ENCODE data around the gene DOP1A. TPM values are rescaled to one million over a fixed set of nuclear protein-coding genes. Genes with fewer than 3 reads are reported as not detected.

The DOP1A gene
- total RNA-seq, 1 donor from 2014 or later, result 29.5 TPM

- DNase-seq (ENCODE audit: low read depth) (peak; percentile 56), FAIRE-seq (no peak)
These were observed 2.2 kb downstream of the DOP1A start for GRCh38 chr6:83069633-83070032.

DNA sequence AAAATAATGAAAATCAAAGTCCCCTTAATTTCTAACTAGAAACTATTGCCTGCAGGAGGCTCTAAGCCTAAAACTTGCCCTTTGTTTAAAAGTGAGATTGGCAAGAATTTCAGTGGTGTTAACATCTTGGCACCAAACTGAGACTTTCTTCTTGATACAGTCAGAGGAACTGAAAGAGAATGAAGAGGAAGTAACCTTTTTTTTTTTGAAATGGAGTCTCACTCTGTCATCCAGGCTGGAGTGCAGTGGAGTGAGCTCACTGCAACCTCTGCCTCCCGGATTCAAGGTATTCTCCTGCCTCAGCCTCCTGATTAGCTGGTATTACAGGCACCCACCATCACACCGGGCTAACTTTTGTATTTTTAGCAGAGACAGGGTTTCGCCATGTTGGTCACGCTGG is 3.6 kb downstream of the DOP1A start:
- TF ChIP-seq, protein P1, sequence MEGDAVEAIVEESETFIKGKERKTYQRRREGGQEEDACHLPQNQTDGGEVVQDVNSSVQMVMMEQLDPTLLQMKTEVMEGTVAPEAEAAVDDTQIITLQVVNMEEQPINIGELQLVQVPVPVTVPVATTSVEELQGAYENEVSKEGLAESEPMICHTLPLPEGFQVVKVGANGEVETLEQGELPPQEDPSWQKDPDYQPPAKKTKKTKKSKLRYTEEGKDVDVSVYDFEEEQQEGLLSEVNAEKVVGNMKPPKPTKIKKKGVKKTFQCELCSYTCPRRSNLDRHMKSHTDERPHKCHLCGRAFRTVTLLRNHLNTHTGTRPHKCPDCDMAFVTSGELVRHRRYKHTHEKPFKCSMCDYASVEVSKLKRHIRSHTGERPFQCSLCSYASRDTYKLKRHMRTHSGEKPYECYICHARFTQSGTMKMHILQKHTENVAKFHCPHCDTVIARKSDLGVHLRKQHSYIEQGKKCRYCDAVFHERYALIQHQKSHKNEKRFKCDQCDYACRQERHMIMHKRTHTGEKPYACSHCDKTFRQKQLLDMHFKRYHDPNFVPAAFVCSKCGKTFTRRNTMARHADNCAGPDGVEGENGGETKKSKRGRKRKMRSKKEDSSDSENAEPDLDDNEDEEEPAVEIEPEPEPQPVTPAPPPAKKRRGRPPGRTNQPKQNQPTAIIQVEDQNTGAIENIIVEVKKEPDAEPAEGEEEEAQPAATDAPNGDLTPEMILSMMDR (IDR thresholded peaks at IDR 0.05; ENCODE audit: insufficient read depth, low read length, severe bottlenecking), result no peak
- Histone ChIP-seq H3K36me3 (ENCODE audit: control insufficient read depth, insufficient read depth, low read length) (peaks cover 1% of the 10 kb centered on the region), H3K27me3 (ENCODE audit: control insufficient read depth, insufficient read depth, low read length) (no peaks in the 10 kb centered on the region), H3K4me3 (ENCODE audit: low read depth, low read length) (no peak overlapping the region)
- FAIRE-seq (no peak), DNase-seq (ENCODE audit: low read depth) (peak; percentile 80)

More at GRCh38 chr6:83069633-83070032, 2.2 kb downstream of the DOP1A start:
- H3K4me3 ChIP-seq (ENCODE audit: low read depth, low read length), result no peak overlapping the region
- peaks cover 1% of the 10 kb centered on the region for H3K36me3 ChIP-seq (ENCODE audit: control insufficient read depth, insufficient read depth, low read length)
- TF ChIP-seq, protein P1 (IDR thresholded peaks at IDR 0.05; ENCODE audit: insufficient read depth, low read length, severe bottlenecking), result no peak
- H3K27me3 ChIP-seq (ENCODE audit: control insufficient read depth, insufficient read depth, low read length), result no peaks in the 10 kb centered on the region

DNA sequence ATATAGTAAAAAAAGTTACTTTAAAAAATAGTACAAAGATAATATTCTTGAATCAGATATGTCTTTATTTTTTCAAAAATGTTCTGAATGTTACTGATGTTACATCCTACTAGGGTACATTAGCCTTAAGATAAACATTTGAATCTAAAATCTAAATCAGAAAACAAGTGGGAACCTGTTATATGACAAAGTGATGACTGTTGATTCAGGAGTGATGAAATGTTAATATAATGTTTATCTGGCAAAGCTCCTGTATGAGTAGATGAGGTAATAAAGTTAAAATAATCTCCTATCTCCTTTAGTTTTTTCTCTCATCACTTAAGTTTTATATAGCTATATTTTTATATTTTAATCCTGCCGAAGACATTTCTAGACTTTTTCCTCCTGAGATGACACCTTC is 4.2 kb downstream of the DOP1A start:
- TF ChIP-seq, protein P1 (IDR thresholded peaks at IDR 0.05; ENCODE audit: insufficient read depth, low read length, severe bottlenecking), result no peak
- DNase-seq (ENCODE audit: low read depth), result peak; percentile 94
- H3K4me3 ChIP-seq (ENCODE audit: low read depth, low read length), result no peak overlapping the region
- H3K36me3 ChIP-seq (ENCODE audit: control insufficient read depth, insufficient read depth, low read length), result peaks cover 1% of the 10 kb centered on the region
- no peak for FAIRE-seq
- no peaks in the 10 kb centered on the region for H3K27me3 ChIP-seq (ENCODE audit: control insufficient read depth, insufficient read depth, low read length)

- TF ChIP-seq, protein P1 (IDR thresholded peaks at IDR 0.05; ENCODE audit: insufficient read depth, low read length, severe bottlenecking), result no peak
- H3K36me3 ChIP-seq (ENCODE audit: control insufficient read depth, insufficient read depth, low read length), result peaks cover 1% of the 10 kb centered on the region
- H3K4me3 ChIP-seq (ENCODE audit: low read depth, low read length), result no peak overlapping the region
- DNase-seq (ENCODE audit: low read depth) (no peak), FAIRE-seq (no peak)
- H3K27me3 ChIP-seq (ENCODE audit: control insufficient read depth, insufficient read depth, low read length), result no peaks in the 10 kb centered on the region
These were observed 5.3 kb downstream of the DOP1A start for GRCh38 chr6:83072726-83073125.

DNA sequence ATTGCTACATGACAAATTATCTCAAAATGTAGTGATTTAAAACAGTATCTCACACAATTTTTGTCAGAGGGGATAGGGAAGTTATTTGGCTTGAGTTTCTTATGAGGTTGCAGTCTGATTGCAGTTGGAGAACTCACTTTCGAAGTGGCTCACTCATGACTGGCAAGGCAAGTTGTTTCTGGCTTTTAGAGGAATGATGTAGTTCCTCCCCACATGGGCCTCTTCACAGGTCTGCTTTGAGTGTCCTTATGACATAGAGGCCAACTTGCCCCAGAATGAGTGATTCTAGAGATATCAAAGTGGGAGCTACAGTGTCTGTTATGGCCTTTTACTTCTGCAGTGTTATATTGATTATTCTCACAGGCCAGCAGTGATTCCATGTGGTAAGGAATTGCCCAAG is 6.1 kb downstream of the DOP1A start:
- TF ChIP-seq, protein P1 (IDR thresholded peaks at IDR 0.05; ENCODE audit: insufficient read depth, low read length, severe bottlenecking), result no peak
- no peaks in the 10 kb centered on the region for H3K27me3 ChIP-seq (ENCODE audit: control insufficient read depth, insufficient read depth, low read length)
- peaks cover 1% of the 10 kb centered on the region for H3K36me3 ChIP-seq (ENCODE audit: control insufficient read depth, insufficient read depth, low read length)
- FAIRE-seq (peak; percentile 68), DNase-seq (ENCODE audit: low read depth) (no peak)
- no peak overlapping the region for H3K4me3 ChIP-seq (ENCODE audit: low read depth, low read length)

DNA sequence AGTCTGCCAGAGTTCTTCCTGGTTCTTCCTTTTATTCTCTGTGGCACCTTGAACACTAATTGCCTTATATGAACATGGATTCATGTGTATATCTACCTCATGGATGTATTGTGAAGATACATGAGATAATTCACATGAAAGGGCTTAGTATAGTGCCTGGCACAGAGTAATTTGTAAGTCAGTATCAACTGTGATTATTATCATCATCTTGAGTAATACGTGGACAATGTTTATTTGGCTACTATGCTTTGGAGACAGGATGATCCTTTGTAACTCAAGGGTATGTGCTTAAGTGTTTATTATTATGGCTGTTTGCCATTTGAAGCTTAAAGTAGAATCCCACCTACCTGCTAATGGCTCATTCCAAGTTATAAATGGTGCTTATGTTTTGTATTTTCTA is 16.0 kb downstream of the DOP1A start:
- no peak for FAIRE-seq

More for the DNA sequence above, 16.0 kb downstream of the DOP1A start:
- TF ChIP-seq, protein P1 (IDR thresholded peaks at IDR 0.05; ENCODE audit: insufficient read depth, low read length, severe bottlenecking), result no peak
- Histone ChIP-seq H3K36me3 (ENCODE audit: control insufficient read depth, insufficient read depth, low read length) (no peaks in the 10 kb centered on the region), H3K27me3 (ENCODE audit: control insufficient read depth, insufficient read depth, low read length) (no peaks in the 10 kb centered on the region), H3K4me3 (ENCODE audit: low read depth, low read length) (no peak overlapping the region)
- no peak for DNase-seq (ENCODE audit: low read depth)

All from bronchial epithelial cell (primary cell).